HG03097 (cell line): ENCODE data around the gene NR2E3.
"Not testable (repeated sequence)": the region's sequence is repeated elsewhere in the genome, so short reads cannot be mapped to it uniquely, and the experiment has no call there.

Source experiments
- ATAC-seq: cut with Tn5 transposase; IDR thresholded peaks from one replicate; pipeline ENCODE4 v1.9.1; 2021; ENCODE audit not compliant: unreplicated experiment, low FRiP score

Gene NR2E3

GRCh38 chr15:71813723-71814470 is 3.5 kb downstream of the NR2E3 start:
- no peak for ATAC-seq

GRCh38 chr15:71815301-71815700 is 4.9 kb downstream of the NR2E3 start:
- no peak for ATAC-seq

- no peak for ATAC-seq
Measured at GRCh38 chr15:71817351-71817750, 7.0 kb downstream of the NR2E3 start.

GRCh38 chr15:71820127-71820526 is 9.8 kb downstream of the NR2E3 start:
- ATAC-seq: no peak

GRCh38 chr15:71821547-71822129 is 11.3 kb downstream of the NR2E3 start:
- no peak for ATAC-seq

GRCh38 chr15:71822890-71823630 is 12.7 kb downstream of the NR2E3 start:
- ATAC-seq: no peak

GRCh38 chr15:71823801-71824200 is 13.4 kb downstream of the NR2E3 start:
- ATAC-seq: no peak

- ATAC-seq: no peak
Measured at GRCh38 chr15:71825021-71825730, 14.8 kb downstream of the NR2E3 start.

- no peak for ATAC-seq
Measured at GRCh38 chr15:71826196-71826595, 15.8 kb downstream of the NR2E3 start.

GRCh38 chr15:71830981-71831380 is 20.6 kb downstream of the NR2E3 start:
- ATAC-seq: no peak

GRCh38 chr15:71841563-71841962 is 31.2 kb downstream of the NR2E3 start:
- ATAC-seq: no peak

- ATAC-seq: no peak
Measured at GRCh38 chr15:71844916-71845315, 34.6 kb downstream of the NR2E3 start.

GRCh38 chr15:71853543-71853942 is 43.2 kb downstream of the NR2E3 start:
- no peak for ATAC-seq

GRCh38 chr15:71858232-71858631 is 47.9 kb downstream of the NR2E3 start:
- ATAC-seq: not testable (repeated sequence)
